K562 (cell line): ENCODE measurements around the gene CNOT6L. TPM values are rescaled to one million over a fixed set of nuclear protein-coding genes. Genes with fewer than 3 reads are reported as not detected.

Experiments used
- CBX3 ChIP-seq, 2 experiments: IDR thresholded peaks; 1 replicate in 1 of 2; 2 replicates in 1 of 2; pipeline ENCODE4 v1.6.1; 2012; ENCODE audit warnings: inconsistent platforms in 2 of 2, low read length in 2 of 2, borderline replicate concordance in 1 of 2, control low read depth in 1 of 2
- CEBPG ChIP-seq, 3 experiments: fragments of 200-800 bp in 1 of 3; sonication (Bioruptor generic) in 1 of 3; sonication (generic) in 1 of 3; formaldehyde crosslinking in 1 of 3; IDR thresholded peaks in 2 of 3; conservative IDR thresholded peaks in 1 of 3; 2 replicates each; pipeline versions ENCODE4 v1.6.1 to v1.8.0; 2016 to 2022; ENCODE audit warnings: missing compliant biosample characterization in 2 of 3, missing genetic modification characterization in 2 of 3, mild to moderate bottlenecking in 1 of 3, missing genetic modification reagents in 1 of 3
- DDX20 ChIP-seq: fragments of 450-650 bp; IDR thresholded peaks from 2 replicates; pipeline ENCODE4 v1.6.1; 2016; ENCODE audit warnings: missing genetic modification characterization, low read depth, mild to moderate bottlenecking, missing compliant biosample characterization, moderate library complexity
- EP300 ChIP-seq: IDR thresholded peaks from 2 replicates; pipeline ENCODE4 v1.6.1; 2012; ENCODE audit warnings: low read length, improper control_type of control experiment
- ERF ChIP-seq: fragments of 450-650 bp; formaldehyde crosslinking; IDR thresholded peaks from 2 replicates; pipeline ENCODE4 v1.4.0; 2020; ENCODE audit warnings: mild to moderate bottlenecking, mixed read lengths
- JUND ChIP-seq, 2 experiments: IDR thresholded peaks; 2 replicates in 1 of 2; 3 replicates in 1 of 2; pipeline ENCODE4 v1.6.1; 2011; ENCODE audit warnings: borderline replicate concordance in 2 of 2, low read depth in 2 of 2, low read length in 2 of 2, improper control_type of control experiment in 1 of 2, missing biosample characterization in 1 of 2, missing genetic modification characterization in 1 of 2, missing genetic modification reagents in 1 of 2
- KDM1A ChIP-seq, 2 experiments: fragments of 450-650 bp; IDR thresholded peaks; 2 replicates each; pipeline ENCODE4 v1.6.1; 2016; ENCODE audit warnings: mild to moderate bottlenecking in 2 of 2
- KLF10 ChIP-seq: fragments of 250-450 bp; sonication (Bioruptor Pico); IDR thresholded peaks from 2 replicates; pipeline ENCODE4 v1.6.1; 2021; ENCODE audit warnings: matching md5 sums
- L3MBTL2 ChIP-seq: fragments of 450-650 bp; IDR thresholded peaks from 2 replicates; pipeline ENCODE4 v1.6.1; 2016; ENCODE audit warnings: mild to moderate bottlenecking, moderate library complexity
- LEF1 ChIP-seq: fragments of 450-650 bp; IDR thresholded peaks from 2 replicates; pipeline ENCODE4 v1.6.1; 2016; ENCODE audit warnings: mild to moderate bottlenecking
- MAFG ChIP-seq: fragments of 450-650 bp; conservative IDR thresholded peaks from 2 replicates; pipeline ENCODE4 v1.6.1; 2016; ENCODE audit warnings: missing genetic modification characterization, missing compliant biosample characterization
- MECOM ChIP-seq: fragments of 250-450 bp; sonication (Bioruptor Pico); IDR thresholded peaks from 2 replicates; pipeline ENCODE4 v1.8.0; 2022; ENCODE audit warnings: inconsistent platforms
- MYC ChIP-seq, 2 experiments: fragments of 250-450 bp in 1 of 2; sonication (Bioruptor Pico) in 1 of 2; IDR thresholded peaks; 2 replicates each; pipeline versions ENCODE4 v1.5.1 to v1.6.1; 2012 to 2021; ENCODE audit warnings: low read depth in 2 of 2, borderline replicate concordance in 1 of 2, improper control_type of control experiment in 1 of 2, low read length in 1 of 2, mild to moderate bottlenecking in 1 of 2, moderate library complexity in 1 of 2
- NFE2 ChIP-seq: IDR thresholded peaks from 2 replicates; pipeline ENCODE4 v1.6.1; 2014; ENCODE audit warnings: antibody characterized with exemption, low read depth
- PHB ChIP-seq: fragments of 250-450 bp; sonication (Bioruptor Pico); IDR thresholded peaks from 2 replicates; pipeline ENCODE4 v1.5.0; 2021
- RBM34 ChIP-seq: fragments of 200-400 bp; formaldehyde crosslinking; IDR thresholded peaks from 2 replicates; pipeline ENCODE4 v1.6.1; 2018; ENCODE audit warnings: low read length, borderline replicate concordance; ENCODE audit not compliant: insufficient read depth
- SMARCA4 ChIP-seq: fragments of 450-650 bp; IDR thresholded peaks from 2 replicates; pipeline ENCODE4 v1.6.1; 2016
- SNRNP70 ChIP-seq: fragments of 200-400 bp; formaldehyde crosslinking; optimal IDR thresholded peaks from 2 replicates; pipeline ENCODE3; 2017; ENCODE audit warnings: low read depth, low read length
- U2AF1 ChIP-seq: fragments of 200-400 bp; formaldehyde crosslinking; optimal IDR thresholded peaks from 2 replicates; pipeline ENCODE3; 2017; ENCODE audit warnings: mild to moderate bottlenecking, low read depth, low read length, moderate library complexity
- XRCC5 ChIP-seq: fragments of 200-400 bp; formaldehyde crosslinking; IDR thresholded peaks from 2 replicates; pipeline ENCODE4 v1.6.1; 2017; ENCODE audit warnings: low read depth, mild to moderate bottlenecking, low read length
- ZBTB5 ChIP-seq: fragments of 450-650 bp; IDR thresholded peaks from 2 replicates; pipeline ENCODE4 v1.6.1; 2017; ENCODE audit warnings: antibody characterized with exemption
- ZNF140 ChIP-seq: fragments of 250-450 bp; sonication (Bioruptor Pico); IDR thresholded peaks from 2 replicates; pipeline ENCODE4 v1.8.0; 2021; ENCODE audit warnings: moderate library complexity, mild to moderate bottlenecking, inconsistent platforms
- ZNF274 ChIP-seq: IDR thresholded peaks from 2 replicates; pipeline ENCODE4 v1.6.1; 2011; ENCODE audit warnings: low read depth, mild to moderate bottlenecking, low read length, moderate library complexity, borderline replicate concordance
- ZNF282 ChIP-seq: sonication (generic); formaldehyde crosslinking; IDR thresholded peaks from 2 replicates; pipeline ENCODE4 v1.8.1; 2023; ENCODE audit warnings: missing genetic modification reagents
- ZNF3 ChIP-seq: fragments of 250-450 bp; sonication (Bioruptor Pico); IDR thresholded peaks from 2 replicates; pipeline ENCODE4 v1.5.0; 2021; ENCODE audit warnings: mild to moderate bottlenecking, moderate library complexity
- ZNF57 ChIP-seq: fragments of 450-650 bp; formaldehyde crosslinking; IDR thresholded peaks from 2 replicates; pipeline ENCODE4 v1.4.0; 2020; ENCODE audit warnings: mild to moderate bottlenecking, moderate library complexity
- polyA plus RNA-seq, 8 experiments: library from polyadenylated mRNA; depleted of rRNA in 4 of 8; stranded (reverse) in 5 of 8; unstranded in 3 of 8; fragments of >200 nt; fragmentation: Nextera tagmentation in 2 of 8; fragmentation: Illumina TruSeq in 1 of 8; extraction: Ambion mirVana in 2 of 8; extraction: Trizol in 1 of 8; gene quantifications; 2 replicates each; pipeline versions ENCODE4 v1.2.1 to v1.2.3, GENCODE V29; 2011 to 2014; ENCODE audit warnings: inconsistent platforms in 1 of 8, missing spikeins in 1 of 8
- total RNA-seq, 7 experiments: library from RNA; depleted of rRNA in 6 of 7; stranded (reverse); fragments of >200 nt in 6 of 7; fragmentation: Illumina TruSeq in 2 of 7; extraction: Trizol in 2 of 7; gene quantifications; 2 replicates each; pipeline versions ENCODE4 v1.2.1 to v1.2.3, GENCODE V29; 2011 to 2021; ENCODE audit warnings: low replicate concordance in 1 of 7
- TF ChIP-seq, protein P1 (sequence below): sonication (generic); formaldehyde crosslinking; IDR thresholded peaks from 2 replicates; pipeline ENCODE4 v1.8.0; 2022; ENCODE audit warnings: mild to moderate bottlenecking, missing genetic modification reagents, borderline replicate concordance

CNOT6L gene
- total and polyA plus RNA-seq, 9 of the 15 experiments (the other 6 are each of a cell fraction or from before 2014, with no cell fraction given) = 3.7 to 27.9 (median 6.5) TPM

- no peak for TF ChIP-seq CEBPG (CRISPR knock-in tag; IDR thresholded peaks at IDR 0.05)
- TF ChIP-seq CEBPG (tag; conservative IDR thresholded peaks at IDR 0.05 in 1 of 2, IDR thresholded peaks at IDR 0.05 in 1 of 2) = peak; percentile 19 to 84; a peak in 2 of 4 replicates
- TF ChIP-seq XRCC5 = no peak
- no peak for TF ChIP-seq MYC (IDR thresholded peaks at IDR 0.05; ENCODE audit: low read depth, low read length)
- no peak for TF ChIP-seq MYC (CRISPR knock-in tag; IDR thresholded peaks at IDR 0.05; ENCODE audit: borderline replicate concordance, low read depth)
- peak; percentile 56; the same call in 1 of the 2 replicates for TF ChIP-seq JUND (IDR thresholded peaks at IDR 0.05; ENCODE audit: borderline replicate concordance, low read depth, low read length)
- TF ChIP-seq JUND (tag; IDR thresholded peaks at IDR 0.05; ENCODE audit: borderline replicate concordance, low read depth, low read length) = peak; percentile 71; the same call in 2 of the 3 replicates
- TF ChIP-seq CBX3 (IDR thresholded peaks at IDR 0.05; ENCODE audit: borderline replicate concordance in 1 of 2, low read length in 2 of 2) = no peak
- TF ChIP-seq RBM34 = no peak
- peak; percentile 53 for TF ChIP-seq EP300
- TF ChIP-seq SNRNP70 = no peak
- no peak for TF ChIP-seq PHB (CRISPR knock-in tag)
- no peak for TF ChIP-seq KLF10 (CRISPR knock-in tag)
- no peak for TF ChIP-seq U2AF1
- no peak for TF ChIP-seq DDX20 (tag)
- no peak for TF ChIP-seq ZNF3 (CRISPR knock-in tag)
- peak; percentile 85 for TF ChIP-seq MAFG (tag)
- peak; percentile 65; the same call in 1 of the 2 replicates for TF ChIP-seq SMARCA4
- TF ChIP-seq MECOM (CRISPR knock-in tag) = no peak
- TF ChIP-seq ERF (CRISPR knock-in tag) = no peak
- peak; percentile 56; the same call in 1 of the 2 replicates for TF ChIP-seq L3MBTL2
- peak; percentile 15 to 33; a peak in 2 of 4 replicates for TF ChIP-seq KDM1A (IDR thresholded peaks at IDR 0.05)
- TF ChIP-seq, protein P1, sequence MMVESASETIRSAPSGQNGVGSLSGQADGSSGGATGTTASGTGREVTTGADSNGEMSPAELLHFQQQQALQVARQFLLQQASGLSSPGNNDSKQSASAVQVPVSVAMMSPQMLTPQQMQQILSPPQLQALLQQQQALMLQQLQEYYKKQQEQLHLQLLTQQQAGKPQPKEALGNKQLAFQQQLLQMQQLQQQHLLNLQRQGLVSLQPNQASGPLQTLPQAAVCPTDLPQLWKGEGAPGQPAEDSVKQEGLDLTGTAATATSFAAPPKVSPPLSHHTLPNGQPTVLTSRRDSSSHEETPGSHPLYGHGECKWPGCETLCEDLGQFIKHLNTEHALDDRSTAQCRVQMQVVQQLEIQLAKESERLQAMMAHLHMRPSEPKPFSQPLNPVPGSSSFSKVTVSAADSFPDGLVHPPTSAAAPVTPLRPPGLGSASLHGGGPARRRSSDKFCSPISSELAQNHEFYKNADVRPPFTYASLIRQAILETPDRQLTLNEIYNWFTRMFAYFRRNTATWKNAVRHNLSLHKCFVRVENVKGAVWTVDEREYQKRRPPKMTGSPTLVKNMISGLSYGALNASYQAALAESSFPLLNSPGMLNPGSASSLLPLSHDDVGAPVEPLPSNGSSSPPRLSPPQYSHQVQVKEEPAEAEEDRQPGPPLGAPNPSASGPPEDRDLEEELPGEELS = no peak
- peak; percentile 53; the same call in 1 of the 2 replicates for TF ChIP-seq LEF1
- TF ChIP-seq ZNF274 = no peak
- no peak for TF ChIP-seq ZNF140
- TF ChIP-seq NFE2 = peak; percentile 92
- no peak for TF ChIP-seq ZNF57
- no peak for TF ChIP-seq ZBTB5
- no peak for TF ChIP-seq ZNF282 (CRISPR knock-in tag)
These were observed 84.2 kb downstream of the CNOT6L start (continued) for GRCh38 chr4:77734928-77735327.
